Choroid plexus epithelial cell (primary cell): ENCODE measurements around the gene BARD1.

ENCODE experiments used
- DNase-seq: peaks from one replicate; pipeline ENCODE4 v3.0.0-alpha.2; 2010; ENCODE audit warnings: low read depth
- H3K4me3 ChIP-seq: 2 replicates; pipeline ENCODE4 v1.5.1; 2011; ENCODE audit warnings: low read depth, mild to moderate bottlenecking, control low read depth, low read length, moderate library complexity
- TF ChIP-seq, protein P1 (sequence below): conservative IDR thresholded peaks from 2 replicates; pipeline ENCODE4 v1.5.1; 2011; ENCODE audit warnings: low read depth, mild to moderate bottlenecking, control low read depth, inconsistent platforms, low read length, moderate library complexity

Gene BARD1

DNA sequence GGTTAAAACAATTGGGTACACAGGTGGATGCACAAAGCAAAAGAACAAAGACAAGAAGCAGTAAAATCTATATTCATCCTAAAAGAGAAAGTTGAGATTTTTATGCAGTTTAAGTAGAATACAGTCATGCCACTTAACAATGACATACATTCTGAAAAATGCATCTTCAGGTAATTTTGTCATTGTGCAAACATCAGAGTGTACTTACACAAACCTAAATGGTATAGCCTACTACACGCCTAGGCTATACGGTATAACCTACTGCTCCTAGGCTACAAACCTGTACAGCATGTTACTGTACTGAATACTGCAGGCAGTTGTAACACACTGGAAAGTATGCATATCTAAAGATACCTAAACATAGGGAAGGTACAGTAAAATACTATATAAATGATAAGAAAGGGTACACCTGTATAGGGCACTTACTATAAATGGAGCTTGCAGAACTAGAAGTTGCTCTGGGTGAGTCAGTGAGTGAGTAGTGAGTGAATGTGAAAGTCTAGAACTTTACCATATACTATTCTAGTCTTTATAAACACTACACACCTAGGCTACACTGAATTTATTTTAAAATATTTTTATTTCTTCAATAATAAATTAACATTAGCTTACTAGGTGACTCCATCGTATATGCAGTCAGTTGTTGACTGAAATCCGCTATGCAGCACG lies 132.9 kb downstream of the BARD1 start:
- no peak for DNase-seq
- H3K4me3 ChIP-seq: no peak overlapping the region
- TF ChIP-seq, protein P1, sequence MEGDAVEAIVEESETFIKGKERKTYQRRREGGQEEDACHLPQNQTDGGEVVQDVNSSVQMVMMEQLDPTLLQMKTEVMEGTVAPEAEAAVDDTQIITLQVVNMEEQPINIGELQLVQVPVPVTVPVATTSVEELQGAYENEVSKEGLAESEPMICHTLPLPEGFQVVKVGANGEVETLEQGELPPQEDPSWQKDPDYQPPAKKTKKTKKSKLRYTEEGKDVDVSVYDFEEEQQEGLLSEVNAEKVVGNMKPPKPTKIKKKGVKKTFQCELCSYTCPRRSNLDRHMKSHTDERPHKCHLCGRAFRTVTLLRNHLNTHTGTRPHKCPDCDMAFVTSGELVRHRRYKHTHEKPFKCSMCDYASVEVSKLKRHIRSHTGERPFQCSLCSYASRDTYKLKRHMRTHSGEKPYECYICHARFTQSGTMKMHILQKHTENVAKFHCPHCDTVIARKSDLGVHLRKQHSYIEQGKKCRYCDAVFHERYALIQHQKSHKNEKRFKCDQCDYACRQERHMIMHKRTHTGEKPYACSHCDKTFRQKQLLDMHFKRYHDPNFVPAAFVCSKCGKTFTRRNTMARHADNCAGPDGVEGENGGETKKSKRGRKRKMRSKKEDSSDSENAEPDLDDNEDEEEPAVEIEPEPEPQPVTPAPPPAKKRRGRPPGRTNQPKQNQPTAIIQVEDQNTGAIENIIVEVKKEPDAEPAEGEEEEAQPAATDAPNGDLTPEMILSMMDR: no peak
